ENCODE data around the gene KIRREL1. TPM values are rescaled to one million over a fixed set of nuclear protein-coding genes. Genes with fewer than 3 reads are reported as not detected.

KIRREL1 gene
- total and polyA plus RNA-seq, 2 of the 8 experiments (the other 6 are each of a cell fraction or from before 2014, with no cell fraction given): 14.2 to 39.0 TPM

GRCh38 chr1:158124999-158125398 is 131.6 kb downstream of the KIRREL1 start:
- CTCF ChIA-PET (ENCODE audit: partially characterized antibody): interaction anchor here (0.6 to 38.2 kb wide), 25 partner anchors 10 to 397 kb away, joined by 3 to 2918 read pairs (median 4); partner anchors contain the start of gene KIRREL1
- no peak overlapping the region for H3K4ac ChIP-seq (replicated peaks; ENCODE audit: insufficient read length, low read depth, low read length)
- no peak overlapping the region for H3K9ac ChIP-seq (replicated peaks in 1 of 4; ENCODE audit: extremely low read depth in 1 of 4, low read depth in 3 of 4, low read length in 3 of 4)
- DNase-seq (ENCODE audit: low read depth in 1 of 2, low spot score in 2 of 2) (peak; percentile 89 to 91), FAIRE-seq (peak; percentile 100)
- H3K36me3 ChIP-seq (ENCODE audit: control insufficient read depth in 2 of 4, insufficient read depth in 4 of 4, low read length in 3 of 4): no peaks in the 10 kb centered on the region
- POLR2A ChIA-PET (ENCODE audit: partially characterized antibody): interaction anchor here (1.0 to 1.3 kb wide), 5 partner anchors 129 to 163 kb away, joined by 3 to 5 read pairs (median 3); no protein-coding TSS in a partner anchor
- no peak overlapping the region for H2AFZ ChIP-seq (ENCODE audit: low read length)
- no peaks in the 10 kb centered on the region for H3K9me3 ChIP-seq (ENCODE audit: insufficient read depth in 2 of 2, low read depth in 1 of 2, low read length in 1 of 2)
- no peak overlapping the region for H2BK120ac ChIP-seq (replicated peaks; ENCODE audit: low read depth, low read length)
- no peak overlapping the region for H3K14ac ChIP-seq (ENCODE audit: insufficient read length)
- no peak overlapping the region for H3K23ac ChIP-seq (ENCODE audit: insufficient read length)
- H3K23me2 ChIP-seq (ENCODE audit: low read depth, low read length): no peaks in the 10 kb centered on the region
- no peak overlapping the region for H2AK5ac ChIP-seq (ENCODE audit: low read depth, low read length)
- H4K20me1 ChIP-seq (replicated peaks in 1 of 2; ENCODE audit: control insufficient read depth in 1 of 2, insufficient read depth in 2 of 2, low read length in 2 of 2): no peaks in the 10 kb centered on the region
- H2BK5ac ChIP-seq (ENCODE audit: low read depth, low read length): no peak overlapping the region
- no peaks in the 10 kb centered on the region for H3K79me1 ChIP-seq (ENCODE audit: low read depth, low read length)
- no peak overlapping the region for H4K91ac ChIP-seq (replicated peaks; ENCODE audit: insufficient read length, low read length)
- 10% methylated on average over 4 of the region's 4 CpGs; no CpG with 5 or more reads in 1 of the 2 experiments for WGBS, 2 experiments (ENCODE audit: extremely low coverage in 1 of 2, insufficient coverage in 1 of 2, insufficient read length in 1 of 2, insufficient replicate concordance in 2 of 2, low coverage in 1 of 2, low lambda C conversion rate in 2 of 2, missing lambda C conversion rate in 1 of 2)
- no peak overlapping the region for H3K18ac ChIP-seq (ENCODE audit: extremely low read depth, low read length)
- H3K56ac ChIP-seq (replicated peaks; ENCODE audit: insufficient read length, low read depth, low read length): no peak overlapping the region
- no peak overlapping the region for H2BK12ac ChIP-seq (ENCODE audit: low read depth, low read length)
- no peak overlapping the region for H3K4me3 ChIP-seq (ENCODE audit: extremely low read depth in 1 of 4, insufficient read depth in 2 of 4, low read depth in 3 of 4, low read length in 4 of 4)
- no peaks in the 10 kb centered on the region for H3K27me3 ChIP-seq (replicated peaks in 1 of 4; ENCODE audit: control insufficient read depth in 3 of 4, extremely low read depth in 1 of 4, insufficient read depth in 3 of 4, low read length in 3 of 4)
- no peak overlapping the region for H4K8ac ChIP-seq (ENCODE audit: extremely low read depth, insufficient read depth, low read length)
- H3K4me2 ChIP-seq (ENCODE audit: insufficient read depth in 1 of 2, low read depth in 2 of 2, low read length in 2 of 2): no peak overlapping the region
- no peaks in the 10 kb centered on the region for H3K79me2 ChIP-seq (ENCODE audit: control insufficient read depth in 1 of 2, insufficient read depth in 2 of 2, low read length in 2 of 2)
- H3K27ac ChIP-seq (ENCODE audit: low read depth, low read length): no peak overlapping the region
- no peak overlapping the region for H4K5ac ChIP-seq (ENCODE audit: insufficient read length, low read depth, low read length)
- H3K4me1 ChIP-seq (replicated peaks in 1 of 4; ENCODE audit: control insufficient read depth in 3 of 4, insufficient read depth in 4 of 4, low read length in 3 of 4): peaks cover 0 to 10% (median 7%) of the 10 kb centered on the region in 4 experiments; a peak in 5 of 7 replicates
- no peak overlapping the region for H2BK20ac ChIP-seq (ENCODE audit: low read length)
- H2BK15ac ChIP-seq (ENCODE audit: low read length): no peak overlapping the region
- TF ChIP-seq ASH2L (IDR thresholded peaks at IDR 0.05; ENCODE audit: low read length): no peak
- TF ChIP-seq EGR1 (IDR thresholded peaks at IDR 0.05; ENCODE audit: borderline replicate concordance, low read depth, low read length): peak; percentile 79
- no peak for TF ChIP-seq MAX (IDR thresholded peaks at IDR 0.05)
- TF ChIP-seq TAF7 (optimal IDR thresholded peaks at IDR 0.05; ENCODE audit: borderline replicate concordance, low read depth, low read length): no peak
- TF ChIP-seq CREB1 (IDR thresholded peaks at IDR 0.05): peak; percentile 34; the same call in 1 of the 2 replicates
- no peak for TF ChIP-seq SP2 (IDR thresholded peaks at IDR 0.05; ENCODE audit: low read length)
- 0 out of 3 replicates have a peak, but pooled peaks of 1 of the 2 experiments have one; percentile 26 for TF ChIP-seq EP300 (IDR thresholded peaks at IDR 0.05; ENCODE audit: borderline replicate concordance in 1 of 2, low read depth in 2 of 2, low read length in 2 of 2)
- no peak for TF ChIP-seq JUN (IDR thresholded peaks at IDR 0.05; ENCODE audit: low read depth, low read length)
- no peak for TF ChIP-seq CBX8 (IDR thresholded peaks at IDR 0.05; ENCODE audit: borderline replicate concordance, low read depth, low read length)
- TF ChIP-seq NRF1 (IDR thresholded peaks at IDR 0.05; ENCODE audit: low read depth, low read length): no peak
- TF ChIP-seq POU5F1 (IDR thresholded peaks at IDR 0.05; ENCODE audit: low read depth, low read length): peak; percentile 14; the same call in 1 of the 2 replicates
- TF ChIP-seq RXRA (IDR thresholded peaks at IDR 0.05; ENCODE audit: insufficient read depth, low read depth, low read length): no peak
- TF ChIP-seq BACH1 (IDR thresholded peaks at IDR 0.05; ENCODE audit: low read length): no peak
- no peak for TF ChIP-seq TCF12 (IDR thresholded peaks at IDR 0.05; ENCODE audit: low read depth, low read length)
- no peak for TF ChIP-seq CBX5 (IDR thresholded peaks at IDR 0.05; ENCODE audit: low read depth, low read length)
